Left ventricle myocardium inferior (tissue), 1 donor: Measurements from ENCODE around the gene LRRC3. TPM values are rescaled to one million over a fixed set of nuclear protein-coding genes. Genes with fewer than 3 reads are reported as not detected.

ENCODE experiments used
- DNase-seq: peaks from one replicate; pipeline ENCODE4 v3.0.0-alpha.2; 2020
- H3K27ac ChIP-seq: fragments of 200-600 bp; replicated peaks from 2 replicates; pipeline ENCODE4 v1.8.0; 2021
- H3K27me3 ChIP-seq: fragments of 200-600 bp; 2 replicates; pipeline ENCODE4 v1.8.0; 2021; ENCODE audit warnings: low read depth
- H3K36me3 ChIP-seq: fragments of 200-600 bp; 2 replicates; pipeline ENCODE4 v1.8.0; 2021
- H3K4me1 ChIP-seq: fragments of 200-600 bp; 2 replicates; pipeline ENCODE4 v1.8.0; 2021
- H3K4me3 ChIP-seq: fragments of 200-600 bp; 2 replicates; pipeline ENCODE4 v1.8.0; 2021; ENCODE audit warnings: mild to moderate bottlenecking, moderate library complexity
- H3K9me3 ChIP-seq: fragments of 200-600 bp; replicated peaks from 2 replicates; pipeline ENCODE4 v1.8.0; 2021
- intact Hi-C: fragments of 100-400 bp; cut with micrococcal nuclease; formaldehyde crosslinking; loops from one replicate; pipeline ENCODE4 v1.11.0; 2022
- total RNA-seq: library from RNA; stranded (reverse); fragmentation: NEBNext Ultra II Directional; extraction: Animal tissue kit (Norgen Biotek cat#: 25700); gene quantifications from one replicate; pipeline ENCODE4 v1.2.1, GENCODE V29; 2021
- TF ChIP-seq, protein P1 (sequence below): fragments of 200-600 bp; IDR thresholded peaks from 2 replicates; pipeline ENCODE4 v1.8.0; 2021; ENCODE audit warnings: antibody characterized with exemption, mild to moderate bottlenecking, borderline replicate concordance
- donor health status: DM: no; HTN: yes; CAD: no; lungs with severe emphysema.

Gene LRRC3
- total RNA-seq, 1 donor from 2014 or later = 1.8 TPM

DNA sequence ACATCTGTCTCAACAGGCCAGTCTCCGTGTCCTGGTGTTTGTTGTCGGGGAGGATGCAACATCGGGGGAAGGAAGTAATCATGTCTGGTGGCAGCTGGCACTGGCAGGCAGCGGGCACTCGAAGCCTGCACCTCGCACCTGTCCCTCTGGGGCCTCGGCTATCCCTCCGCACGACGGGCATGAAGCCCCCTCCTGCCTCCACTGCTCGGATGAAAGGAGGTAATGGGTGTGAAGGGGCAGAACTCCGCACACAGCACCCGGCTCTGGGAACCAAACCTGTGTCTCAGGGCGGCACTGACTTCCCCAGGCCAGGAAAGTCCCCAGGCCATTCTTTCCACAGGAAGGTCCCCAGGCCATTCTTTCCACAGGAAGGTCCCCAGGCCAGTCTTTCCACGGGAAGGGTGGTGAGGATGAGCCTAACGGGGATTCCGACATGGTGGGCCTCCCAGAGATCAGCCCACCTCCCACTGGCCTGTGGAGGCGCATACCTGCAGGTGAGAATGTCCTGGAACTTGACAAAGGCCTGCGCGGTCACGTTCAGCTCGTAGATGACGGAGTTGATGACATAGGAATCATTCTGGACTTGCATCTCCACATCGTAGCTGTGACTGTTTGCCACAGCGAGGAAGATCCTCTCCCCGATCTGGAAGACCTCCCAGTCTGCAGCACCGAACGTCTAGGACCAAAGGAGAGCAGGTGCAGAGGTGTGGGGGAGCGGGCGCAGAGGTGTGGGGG is 53.6 kb downstream of the LRRC3 start:
- H3K27me3 ChIP-seq = peaks cover 54% of the 10 kb centered on the region
- H3K4me3 ChIP-seq = no peak overlapping the region
- intact Hi-C loops = no loop called here
- DNase-seq = no peak
- TF ChIP-seq, protein P1, sequence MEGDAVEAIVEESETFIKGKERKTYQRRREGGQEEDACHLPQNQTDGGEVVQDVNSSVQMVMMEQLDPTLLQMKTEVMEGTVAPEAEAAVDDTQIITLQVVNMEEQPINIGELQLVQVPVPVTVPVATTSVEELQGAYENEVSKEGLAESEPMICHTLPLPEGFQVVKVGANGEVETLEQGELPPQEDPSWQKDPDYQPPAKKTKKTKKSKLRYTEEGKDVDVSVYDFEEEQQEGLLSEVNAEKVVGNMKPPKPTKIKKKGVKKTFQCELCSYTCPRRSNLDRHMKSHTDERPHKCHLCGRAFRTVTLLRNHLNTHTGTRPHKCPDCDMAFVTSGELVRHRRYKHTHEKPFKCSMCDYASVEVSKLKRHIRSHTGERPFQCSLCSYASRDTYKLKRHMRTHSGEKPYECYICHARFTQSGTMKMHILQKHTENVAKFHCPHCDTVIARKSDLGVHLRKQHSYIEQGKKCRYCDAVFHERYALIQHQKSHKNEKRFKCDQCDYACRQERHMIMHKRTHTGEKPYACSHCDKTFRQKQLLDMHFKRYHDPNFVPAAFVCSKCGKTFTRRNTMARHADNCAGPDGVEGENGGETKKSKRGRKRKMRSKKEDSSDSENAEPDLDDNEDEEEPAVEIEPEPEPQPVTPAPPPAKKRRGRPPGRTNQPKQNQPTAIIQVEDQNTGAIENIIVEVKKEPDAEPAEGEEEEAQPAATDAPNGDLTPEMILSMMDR = no peak
- H3K27ac ChIP-seq = no peak overlapping the region
- no peaks in the 10 kb centered on the region for H3K9me3 ChIP-seq
- peaks cover 11% of the 10 kb centered on the region for H3K4me1 ChIP-seq
- H3K36me3 ChIP-seq = no peaks in the 10 kb centered on the region

DNA sequence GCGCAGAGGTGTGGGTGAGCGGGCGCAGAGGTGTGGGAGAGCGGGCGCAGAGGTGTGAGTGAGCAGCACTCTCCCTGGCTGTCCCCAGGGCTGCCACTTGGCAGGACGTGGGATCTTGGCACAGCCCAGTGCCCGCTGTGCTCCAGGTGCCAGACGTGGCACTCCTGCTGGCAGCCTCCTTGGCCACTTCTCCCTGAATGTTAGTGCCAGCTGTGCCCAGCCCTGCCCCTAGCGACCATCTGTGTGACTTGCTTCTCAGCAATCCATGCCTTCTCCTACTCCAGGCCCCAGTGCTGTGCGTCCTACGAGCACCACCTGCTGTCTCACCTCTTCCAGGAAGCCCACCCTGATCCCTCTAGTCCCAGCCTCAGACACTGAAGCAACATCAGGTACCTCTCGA is 54.2 kb downstream of the LRRC3 start:
- no peak overlapping the region for H3K27ac ChIP-seq
- DNase-seq = peak; percentile 82
- no peaks in the 10 kb centered on the region for H3K36me3 ChIP-seq
- TF ChIP-seq, protein P1 = peak; percentile 64
- H3K27me3 ChIP-seq = peaks cover 54% of the 10 kb centered on the region
- intact Hi-C loops = no loop called here
- peaks cover 11% of the 10 kb centered on the region for H3K4me1 ChIP-seq
- no peaks in the 10 kb centered on the region for H3K9me3 ChIP-seq
- no peak overlapping the region for H3K4me3 ChIP-seq

DNA sequence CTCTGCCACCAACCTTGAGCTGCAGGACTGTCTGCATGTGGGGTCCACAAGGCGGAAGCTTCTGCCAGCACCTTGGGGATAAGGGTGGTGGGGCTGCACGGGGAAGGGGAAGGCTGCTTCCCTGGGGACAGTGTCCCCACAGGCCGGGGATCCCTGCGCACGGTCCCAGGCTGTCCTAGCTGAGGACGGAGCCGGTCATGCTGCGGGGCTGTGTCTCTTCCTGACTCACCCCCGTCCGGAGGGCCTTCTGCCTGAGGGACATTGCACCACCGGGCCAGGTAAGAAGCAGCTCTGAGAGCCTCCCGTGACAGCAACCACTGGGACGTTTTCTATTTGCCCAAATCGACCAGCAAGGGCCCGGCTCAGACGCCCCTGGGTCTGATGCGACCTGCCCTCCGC is 54.8 kb downstream of the LRRC3 start:
- H3K27ac ChIP-seq = no peak overlapping the region
- no peak for DNase-seq
- peaks cover 54% of the 10 kb centered on the region for H3K27me3 ChIP-seq
- H3K36me3 ChIP-seq = no peaks in the 10 kb centered on the region
- no peak overlapping the region for H3K4me3 ChIP-seq
- H3K4me1 ChIP-seq = peaks cover 11% of the 10 kb centered on the region
- intact Hi-C loops = no loop called here
- H3K9me3 ChIP-seq = no peaks in the 10 kb centered on the region
- TF ChIP-seq, protein P1 = no peak

DNA sequence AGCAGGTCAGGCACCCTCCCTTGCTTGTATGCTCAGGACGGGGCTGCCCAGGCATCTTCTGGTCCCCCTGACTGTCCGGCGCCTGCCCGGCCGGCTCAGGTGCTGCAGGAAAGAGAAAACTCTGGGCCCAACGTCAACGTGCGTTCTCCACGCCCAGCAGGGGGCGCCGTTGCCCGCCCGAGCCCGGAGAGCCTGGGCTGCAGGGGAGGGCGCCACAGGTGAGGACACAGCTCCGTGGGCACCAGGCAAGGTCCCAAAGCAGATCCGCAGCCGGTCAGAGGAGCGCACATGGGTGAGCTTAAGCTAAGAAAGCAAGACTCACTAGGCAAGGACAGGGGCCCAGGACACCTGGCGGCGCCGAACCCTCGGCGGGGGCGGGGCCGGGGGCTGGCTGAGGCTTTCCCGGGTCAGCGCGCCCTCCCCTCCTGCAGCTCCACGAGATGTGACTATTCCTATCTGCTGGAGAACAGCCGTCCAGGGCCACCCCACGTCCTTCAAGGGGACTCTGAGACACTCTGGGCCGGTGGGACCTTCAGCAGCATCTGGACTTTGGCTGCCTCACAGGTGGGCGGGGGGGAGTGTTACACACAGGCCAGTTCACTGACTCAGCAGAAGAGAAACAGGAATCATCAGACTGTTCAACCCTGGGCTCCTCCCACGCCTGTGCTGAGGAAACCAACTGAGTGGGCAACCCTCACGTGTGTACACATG is 55.4 kb downstream of the LRRC3 start:
- intact Hi-C loops = no loop called here
- Histone ChIP-seq H3K4me1 (peaks cover 11% of the 10 kb centered on the region), H3K36me3 (no peaks in the 10 kb centered on the region), H3K27ac (no peak overlapping the region), H3K27me3 (peaks cover 54% of the 10 kb centered on the region), H3K4me3 (no peak overlapping the region), H3K9me3 (no peaks in the 10 kb centered on the region)
- peak; percentile 44 for DNase-seq
- TF ChIP-seq, protein P1 = peak; percentile 76

DNA sequence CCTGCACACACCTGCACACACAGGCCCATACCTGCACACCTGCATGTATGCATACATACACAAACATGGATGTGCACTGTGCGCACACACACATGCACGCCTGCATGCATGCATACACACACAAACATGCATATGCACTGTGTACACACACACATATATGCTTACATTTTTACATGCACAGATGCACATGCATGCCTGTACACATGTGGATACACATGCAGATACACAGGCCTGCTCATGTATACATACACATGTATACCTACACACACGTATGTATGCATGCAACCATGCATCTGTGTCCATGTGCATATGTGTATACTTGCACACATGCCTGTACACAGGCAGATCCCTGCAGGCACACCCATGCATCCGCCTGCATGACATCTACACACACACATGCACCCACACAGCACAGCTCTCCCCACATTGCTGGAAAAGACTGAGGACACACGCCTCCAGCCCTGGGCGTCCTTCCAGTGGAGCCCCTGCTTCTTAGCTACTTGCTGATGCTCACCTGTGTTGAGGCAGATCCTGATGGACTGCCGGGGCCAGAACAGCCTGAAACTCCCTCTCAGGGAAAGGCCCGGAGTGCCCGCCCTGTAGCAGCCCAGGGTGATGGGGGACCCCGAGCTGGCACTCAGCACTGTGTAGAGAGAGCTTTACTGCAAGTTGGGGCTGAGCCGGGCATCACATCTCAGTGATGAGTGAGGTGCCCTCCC is 56.1 kb downstream of the LRRC3 start:
- Histone ChIP-seq H3K36me3 (no peaks in the 10 kb centered on the region), H3K4me3 (no peak overlapping the region), H3K27ac (no peak overlapping the region), H3K4me1 (peaks cover 11% of the 10 kb centered on the region), H3K27me3 (peaks cover 51% of the 10 kb centered on the region), H3K9me3 (no peaks in the 10 kb centered on the region)
- intact Hi-C loops = no loop called here
- TF ChIP-seq, protein P1 = no peak
- DNase-seq = no peak

Other genes starting within 250 kb of the LRRC3 start
- 4.7 TPM for gene ICOSLG, start 214.6 kb upstream of the LRRC3 start, total RNA-seq
- not detected for gene DNMT3L, start 193.6 kb upstream of the LRRC3 start, total RNA-seq
- gene AIRE, start 169.6 kb upstream of the LRRC3 start, total RNA-seq = not detected
- gene PFKL, start 155.5 kb upstream of the LRRC3 start, total RNA-seq = 47.7 TPM
- gene CFAP410, start 116.1 kb upstream of the LRRC3 start, total RNA-seq = 12.0 TPM
- gene TRPM2, start 101.9 kb upstream of the LRRC3 start, total RNA-seq = 1.8 TPM
- not detected for gene KRTAP10-1, start 84.7 kb downstream of the LRRC3 start, total RNA-seq
- gene KRTAP10-2, start 96.0 kb downstream of the LRRC3 start, total RNA-seq = not detected
- not detected for gene KRTAP10-3, start 103.3 kb downstream of the LRRC3 start, total RNA-seq
- gene KRTAP10-4, start 118.2 kb downstream of the LRRC3 start, total RNA-seq = not detected
- not detected for gene KRTAP10-5, start 125.1 kb downstream of the LRRC3 start, total RNA-seq
- gene KRTAP10-6, start 137.0 kb downstream of the LRRC3 start, total RNA-seq = not detected
- gene KRTAP10-7, start 145.1 kb downstream of the LRRC3 start, total RNA-seq = not detected
- not detected for gene KRTAP10-8, start 156.6 kb downstream of the LRRC3 start, total RNA-seq
- not detected for gene KRTAP10-9, start 171.6 kb downstream of the LRRC3 start, total RNA-seq
- not detected for gene KRTAP10-10, start 181.8 kb downstream of the LRRC3 start, total RNA-seq
- not detected for gene KRTAP10-11, start 190.9 kb downstream of the LRRC3 start, total RNA-seq
- not detected for gene KRTAP12-4, start 199.1 kb downstream of the LRRC3 start, total RNA-seq
- gene KRTAP12-3, start 202.4 kb downstream of the LRRC3 start, total RNA-seq = not detected
- not detected for gene KRTAP12-2, start 211.4 kb downstream of the LRRC3 start, total RNA-seq
- not detected for gene KRTAP12-1, start 226.7 kb downstream of the LRRC3 start, total RNA-seq
- gene KRTAP10-12, start 241.7 kb downstream of the LRRC3 start, total RNA-seq = not detected